Stomach (tissue), 9 donors: ENCODE data around the gene SNX27. TPM values are rescaled to one million over a fixed set of nuclear protein-coding genes. Genes with fewer than 3 reads are reported as not detected.

Experiments
- DNase-seq, 2 donors: peaks; one replicate each; pipeline versions ENCODE4 v3.0.0 to v3.0.0-alpha.2; 2013 to 2019
- H3K27ac ChIP-seq, 5 donors: fragments of 200-600 bp in 4 of 5; sonication (generic) in 4 of 5; one replicate each; pipeline ENCODE4 v1.5.1; 2013 to 2019; ENCODE audit warnings: mild to moderate bottlenecking in 1 of 5, moderate library complexity in 1 of 5
- H3K27me3 ChIP-seq, 3 donors: fragments of 200-600 bp; sonication (generic); one replicate each; pipeline ENCODE4 v1.5.1; 2017 to 2019; ENCODE audit warnings: mixed run types in 1 of 3
- H3K36me3 ChIP-seq, 4 donors: fragments of 200-600 bp; sonication (generic); 1 replicate in 3 of 4; 2 replicates in 1 of 4; pipeline ENCODE4 v1.5.1; 2016 to 2019
- H3K4me1 ChIP-seq, 4 donors: fragments of 200-600 bp; sonication (generic); one replicate each; pipeline ENCODE4 v1.5.1; 2016 to 2019
- H3K4me3 ChIP-seq, 4 donors: fragments of 200-600 bp; sonication (generic) in 3 of 4; one replicate each; pipeline ENCODE4 v1.5.1; 2016 to 2019; ENCODE audit warnings: mild to moderate bottlenecking in 1 of 4
- H3K9me3 ChIP-seq, 4 donors: fragments of 200-600 bp; sonication (generic); one replicate each; pipeline ENCODE4 v1.5.1; 2016 to 2019
- CTCF ChIP-seq, 7 experiments: fragments of 450-650 bp in 4 of 7; fragments of 200-600 bp in 3 of 7; sonication (generic) in 3 of 7; IDR thresholded peaks; one replicate each; pipeline ENCODE4 v1.5.1; 2016 to 2019; ENCODE audit warnings: antibody characterized with exemption in 7 of 7, control low read depth in 2 of 7, mild to moderate bottlenecking in 1 of 7
- EP300 ChIP-seq: sonication (generic); formaldehyde crosslinking; IDR thresholded peaks from one replicate; pipeline ENCODE4 v1.6.1; 2017; ENCODE audit warnings: antibody characterized with exemption
- POLR2A ChIP-seq, 4 donors: fragments of 450-650 bp; IDR thresholded peaks; one replicate each; pipeline ENCODE4 v1.6.1; 2016; ENCODE audit warnings: antibody characterized with exemption in 4 of 4, control low read depth in 2 of 4, mild to moderate bottlenecking in 1 of 4, moderate library complexity in 1 of 4
- POLR2AphosphoS5 ChIP-seq, 3 donors: sonication (generic); formaldehyde crosslinking; IDR thresholded peaks; one replicate each; pipeline ENCODE4 v1.6.1; 2016; ENCODE audit warnings: antibody characterized with exemption in 3 of 3
- WGBS, 5 donors: extraction: QIAGEN DNeasy Blood & Tissue Kit in 3 of 5; methylation state at CpG; one replicate each; pipeline versions ENCODE4 v1.1.5 to v1.1.7; 2013 to 2018; 5-methylcytosine and 5-hydroxymethylcytosine counted together
- intact Hi-C: fragments of 100-400 bp; cut with DNase I; formaldehyde crosslinking; loops from one replicate; pipeline ENCODE4 v1.15.1; 2023; ENCODE audit warnings: low total_unique reads
- polyA plus RNA-seq, 3 donors: library from polyadenylated mRNA; stranded (reverse); fragments of 200-250 nt; gene quantifications; one replicate each; pipeline ENCODE4 v1.2.3, GENCODE V29; 2013
- total RNA-seq, 5 donors: library from RNA; depleted of rRNA; stranded (reverse); fragments of >200 nt; gene quantifications; one replicate each; pipeline versions ENCODE4 v1.1.0 to v1.2.3, GENCODE V29; 2014 to 2016
- donor health status: healthy with polysubstance abuse.
- donor health status: Bipolar disorder and iron deficiency.
- donor health status: healthy.

Gene SNX27
- total and polyA plus RNA-seq, 8 donors: 4.3 to 82.3 (median 17.7) TPM

- intact Hi-C loops: no loop called here
- peaks cover 28 to 42% (median 36%) of the 10 kb centered on the region in 4 donors for H3K4me1 ChIP-seq
- no peaks in the 10 kb centered on the region for H3K36me3 ChIP-seq
- H3K4me3 ChIP-seq: peak within 1 kb of the TSS; percentile 9 to 27 (median 14)
- H3K27me3 ChIP-seq: peaks cover 0 to 50% (median 25%) of the 10 kb centered on the region in 3 donors
- TF ChIP-seq POLR2A (IDR thresholded peaks at IDR 0.05): no peak
- no peak for TF ChIP-seq CTCF (IDR thresholded peaks at IDR 0.05)
- no peak for TF ChIP-seq EP300
- no peak for TF ChIP-seq POLR2AphosphoS5 (IDR thresholded peaks at IDR 0.05)
- 7 to 12% (median 8%) methylated on average over 24 to 27 of the region's 27 CpGs for WGBS, 5 donors
- no peaks in the 10 kb centered on the region for H3K9me3 ChIP-seq
- DNase-seq: peak in 1 of 2 donors; percentile 83
- H3K27ac ChIP-seq: peak within 1 kb of the TSS in 1 of 5 donors; percentile 20
Observed at GRCh38 chr1:151716771-151717631, 105.2 kb downstream of the SNX27 start, which contains the start of gene CELF3. Gene CELF3 (minus strand): TSS chr1:151716803. CDS start chr1:151716020, 783 bp downstream.

GRCh38 chr1:151718011-151718431, 106.2 kb downstream of the SNX27 start:
- H3K27me3 ChIP-seq: peaks cover 0 to 51% (median 25%) of the 10 kb centered on the region in 3 donors
- intact Hi-C loops: no loop called here
- H3K27ac ChIP-seq: no peak overlapping the region
- H3K4me1 ChIP-seq: peaks cover 28 to 46% (median 38%) of the 10 kb centered on the region in 4 donors
- no peaks in the 10 kb centered on the region for H3K36me3 ChIP-seq
- no peaks in the 10 kb centered on the region for H3K9me3 ChIP-seq
- WGBS, 5 donors: 29 to 48% (median 40%) methylated on average over 4 of the region's 4 CpGs
- TF ChIP-seq EP300 (no peak), POLR2AphosphoS5 (IDR thresholded peaks at IDR 0.05) (no peak), CTCF (IDR thresholded peaks at IDR 0.05) (no peak), POLR2A (IDR thresholded peaks at IDR 0.05) (no peak)
- no peak for DNase-seq
- no peak overlapping the region for H3K4me3 ChIP-seq

GRCh38 chr1:151718666-151719065, 106.8 kb downstream of the SNX27 start:
- no peaks in the 10 kb centered on the region for H3K9me3 ChIP-seq
- WGBS, 5 donors: 69 to 87% (median 86%) methylated on average over 4 of the region's 4 CpGs
- H3K4me3 ChIP-seq: no peak overlapping the region
- no peak for DNase-seq
- H3K4me1 ChIP-seq: peaks cover 28 to 46% (median 38%) of the 10 kb centered on the region in 4 donors
- H3K27me3 ChIP-seq: peaks cover 0 to 58% (median 25%) of the 10 kb centered on the region in 3 donors
- no peak overlapping the region for H3K27ac ChIP-seq
- H3K36me3 ChIP-seq: no peaks in the 10 kb centered on the region
- no peak for TF ChIP-seq POLR2AphosphoS5 (IDR thresholded peaks at IDR 0.05)
- TF ChIP-seq CTCF (IDR thresholded peaks at IDR 0.05): no peak
- no peak for TF ChIP-seq POLR2A (IDR thresholded peaks at IDR 0.05)
- TF ChIP-seq EP300: no peak
- intact Hi-C loops: no loop called here

GRCh38 chr1:151720125-151720524, 108.3 kb downstream of the SNX27 start:
- no peaks in the 10 kb centered on the region for H3K9me3 ChIP-seq
- TF ChIP-seq EP300 (no peak), POLR2A (IDR thresholded peaks at IDR 0.05) (no peak), POLR2AphosphoS5 (IDR thresholded peaks at IDR 0.05) (no peak), CTCF (IDR thresholded peaks at IDR 0.05) (no peak)
- no peak for DNase-seq
- H3K27ac ChIP-seq: peak overlapping the region in 4 of 5 donors; percentile 55 to 85 (median 80)
- 20 to 36% (median 27%) methylated on average over 1 of the region's 1 CpG for WGBS, 5 donors
- no peaks in the 10 kb centered on the region for H3K36me3 ChIP-seq
- intact Hi-C loops: no loop called here
- H3K4me3 ChIP-seq: peak overlapping the region in 3 of 4 donors; percentile 53 to 69 (median 61)
- peaks cover 0 to 48% (median 25%) of the 10 kb centered on the region in 3 donors for H3K27me3 ChIP-seq
- peaks cover 28 to 46% (median 38%) of the 10 kb centered on the region in 4 donors for H3K4me1 ChIP-seq
